Natural killer cell (primary cell): ENCODE data around the gene KIF25. TPM values are rescaled to one million over a fixed set of nuclear protein-coding genes. Genes with fewer than 3 reads are reported as not detected.
"Not testable (repeated sequence)": the region's sequence is repeated elsewhere in the genome, so short reads cannot be mapped to it uniquely, and the experiment has no call there.

ENCODE experiments used
- ATAC-seq, 3 donors: fragments of 150-1000 bp in 2 of 3; fragments of 200-7000 bp in 1 of 3; cut with Tn5 transposase; 1 replicate in 1 of 3; 2 replicates in 2 of 3; pipeline ENCODE4 v1.10.0; 2021; ENCODE audit warnings: mild to moderate bottlenecking in 2 of 3, moderate library complexity in 2 of 3
- DNase-seq, 2 donors: peaks; one replicate each; pipeline versions ENCODE4 v3.0.0 to v3.0.0-alpha.2; 2013 to 2021; ENCODE audit warnings: mixed read lengths in 1 of 2
- H3K27ac ChIP-seq: one replicate; pipeline ENCODE4 v1.5.1; 2013; ENCODE audit warnings: mild to moderate bottlenecking, low read length
- H3K27me3 ChIP-seq: one replicate; pipeline ENCODE4 v1.6.1; 2013; ENCODE audit warnings: low read length; ENCODE audit not compliant: control insufficient read depth, insufficient read depth
- H3K36me3 ChIP-seq: one replicate; pipeline ENCODE4 v1.6.1; 2013; ENCODE audit warnings: low read length; ENCODE audit not compliant: control insufficient read depth, insufficient read depth
- H3K4me1 ChIP-seq: one replicate; pipeline ENCODE4 v1.6.1; 2013; ENCODE audit warnings: low read length; ENCODE audit not compliant: control insufficient read depth, insufficient read depth
- H3K4me3 ChIP-seq: one replicate; pipeline ENCODE4 v1.5.1; 2013; ENCODE audit warnings: low read length
- H3K9me3 ChIP-seq: one replicate; pipeline ENCODE4 v1.6.1; 2013; ENCODE audit warnings: low read length; ENCODE audit not compliant: control insufficient read depth, insufficient read depth
- H3K27ac Mint-ChIP-seq, 2 donors: one replicate each; pipeline ENCODE4 v1.8.0; 2022; ENCODE audit warnings: mild to moderate bottlenecking in 2 of 2, mixed read lengths in 2 of 2, moderate library complexity in 1 of 2
- H3K27me3 Mint-ChIP-seq, 2 donors: one replicate each; pipeline ENCODE4 v1.8.0; 2022; ENCODE audit warnings: low read depth in 2 of 2, mixed read lengths in 2 of 2
- H3K36me3 Mint-ChIP-seq: one replicate; pipeline ENCODE4 v1.8.0; 2022; ENCODE audit warnings: mixed read lengths
- H3K4me1 Mint-ChIP-seq, 2 donors: one replicate each; pipeline ENCODE4 v1.8.0; 2022; ENCODE audit warnings: mixed read lengths in 2 of 2
- H3K4me3 Mint-ChIP-seq: one replicate; pipeline ENCODE4 v1.8.0; 2022; ENCODE audit warnings: mild to moderate bottlenecking, moderate library complexity, mixed read lengths
- H3K9me3 Mint-ChIP-seq, 2 donors: one replicate each; pipeline ENCODE4 v1.8.0; 2022; ENCODE audit warnings: mixed read lengths in 2 of 2
- CTCF ChIP-seq: fragments of 200-600 bp; IDR thresholded peaks from one replicate; pipeline ENCODE4 v1.8.0; 2022; ENCODE audit warnings: antibody characterized with exemption
- WGBS: methylation state at CpG from one replicate; pipeline ENCODE4 v1.1.7; 2013; ENCODE audit warnings: missing lambda C conversion rate; ENCODE audit not compliant: insufficient coverage; 5-methylcytosine and 5-hydroxymethylcytosine counted together
- intact Hi-C: fragments of 100-400 bp; cut with micrococcal nuclease; formaldehyde crosslinking; loops from one replicate; pipeline ENCODE4 v1.14.2; 2022
- total RNA-seq, 4 donors: library from RNA; stranded (reverse); fragments of 120-200 nt in 1 of 4; gene quantifications; one replicate each; pipeline versions ENCODE4 v1.2.3 to v1.2.4, GENCODE V29; 2013 to 2022

KIF25 gene
- total RNA-seq, 3 donors from 2014 or later (not counting 1 experiment from before 2014, with no cell fraction given) = not detected

GRCh38 chr6:167974640-167975344 is 22.7 kb upstream of the KIF25 start:
- no peak for ATAC-seq
- intact Hi-C loops = no loop called here
- Mint-ChIP-seq H3K27me3 (peaks cover 6 to 11% of the 10 kb centered on the region in 2 donors), H3K4me1 (no peaks in the 10 kb centered on the region), H3K36me3 (no peaks in the 10 kb centered on the region), H3K27ac (no peak overlapping the region), H3K9me3 (no peaks in the 10 kb centered on the region), H3K4me3 (no peak overlapping the region)
- Histone ChIP-seq H3K27ac (no peak overlapping the region), H3K4me1 (no peaks in the 10 kb centered on the region), H3K36me3 (no peaks in the 10 kb centered on the region), H3K27me3 (no peaks in the 10 kb centered on the region), H3K4me3 (no peak overlapping the region), H3K9me3 (no peaks in the 10 kb centered on the region)
- DNase-seq = no peak
- TF ChIP-seq CTCF = no peak
- WGBS = 94% methylated on average over 12 of the region's 12 CpGs

- Mint-ChIP-seq H3K27me3 (peaks cover 6 to 11% of the 10 kb centered on the region in 2 donors), H3K4me1 (no peaks in the 10 kb centered on the region), H3K36me3 (no peaks in the 10 kb centered on the region), H3K4me3 (no peak overlapping the region), H3K27ac (no peak overlapping the region), H3K9me3 (no peaks in the 10 kb centered on the region)
- 94% methylated on average over 18 of the region's 19 CpGs for WGBS
- no peaks in the 10 kb centered on the region for H3K36me3 ChIP-seq
- no peak for DNase-seq
- no peaks in the 10 kb centered on the region for H3K4me1 ChIP-seq
- no peak for TF ChIP-seq CTCF
- no peaks in the 10 kb centered on the region for H3K9me3 ChIP-seq
- no peak for ATAC-seq
- H3K27ac ChIP-seq = no peak overlapping the region
- intact Hi-C loops = no loop called here
- no peak overlapping the region for H3K4me3 ChIP-seq
- no peaks in the 10 kb centered on the region for H3K27me3 ChIP-seq
Observed at GRCh38 chr6:167975458-167975857, 22.0 kb upstream of the KIF25 start.

- H3K9me3 ChIP-seq, H3K4me1 Mint-ChIP-seq, H3K4me3 ChIP-seq, H3K36me3 ChIP-seq, H3K4me3 Mint-ChIP-seq, H3K27me3 ChIP-seq, ATAC-seq, H3K4me1 ChIP-seq, DNase-seq, H3K9me3 Mint-ChIP-seq, H3K27ac Mint-ChIP-seq, intact Hi-C loops, H3K36me3 Mint-ChIP-seq, H3K27ac ChIP-seq: not testable (repeated sequence)
- H3K27me3 Mint-ChIP-seq = peaks cover 6 to 11% of the 10 kb centered on the region in 2 donors
Observed at GRCh38 chr6:167976116-167976657, 21.3 kb upstream of the KIF25 start.

- ATAC-seq = no peak
Observed at GRCh38 chr6:167976708-167977107, 20.8 kb upstream of the KIF25 start.

More at GRCh38 chr6:167976708-167977107, 20.8 kb upstream of the KIF25 start:
- no peaks in the 10 kb centered on the region for H3K4me1 ChIP-seq
- 96% methylated on average over 27 of the region's 27 CpGs for WGBS
- no peaks in the 10 kb centered on the region for H3K36me3 ChIP-seq
- TF ChIP-seq CTCF = no peak
- H3K27ac Mint-ChIP-seq = no peak overlapping the region
- intact Hi-C loops = no loop called here
- DNase-seq = no peak
- H3K27me3 Mint-ChIP-seq = peaks cover 6 to 11% of the 10 kb centered on the region in 2 donors
- H3K4me3 ChIP-seq = no peak overlapping the region
- H3K27ac ChIP-seq = no peak overlapping the region
- no peak overlapping the region for H3K4me3 Mint-ChIP-seq
- H3K27me3 ChIP-seq = no peaks in the 10 kb centered on the region
- no peaks in the 10 kb centered on the region for H3K9me3 Mint-ChIP-seq
- no peaks in the 10 kb centered on the region for H3K9me3 ChIP-seq
- no peaks in the 10 kb centered on the region for H3K36me3 Mint-ChIP-seq
- no peaks in the 10 kb centered on the region for H3K4me1 Mint-ChIP-seq
